ENCODE data around the gene CXCL14.

The CXCL14 gene

DNA sequence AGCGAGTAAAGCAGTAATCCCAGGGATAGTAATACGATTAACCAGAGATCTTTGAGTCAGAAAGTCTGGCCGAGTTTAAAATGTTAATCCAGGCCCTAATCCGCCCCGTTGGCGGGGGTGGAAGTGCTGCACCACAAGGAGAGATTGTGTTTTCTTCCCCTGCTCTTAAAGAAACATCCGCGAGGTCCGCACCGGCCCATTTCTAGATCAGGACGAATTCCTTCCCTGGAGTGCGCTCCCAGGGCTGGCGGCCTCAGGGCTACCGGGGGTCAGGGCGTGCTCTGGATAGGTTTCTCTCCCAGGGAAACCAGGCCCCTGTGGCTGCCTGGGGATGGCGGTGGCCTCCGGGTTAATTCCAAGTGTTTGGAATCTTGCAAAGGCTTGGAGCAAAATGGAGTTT lies 33.7 kb downstream of the CXCL14 start:
- WGBS, 2 experiments: 2% methylated on average over 17 of the region's 17 CpGs
- H3K4me1 ChIP-seq (ENCODE audit: control insufficient read depth, insufficient read depth, low read length): peaks cover 48% of the 10 kb centered on the region

DNA sequence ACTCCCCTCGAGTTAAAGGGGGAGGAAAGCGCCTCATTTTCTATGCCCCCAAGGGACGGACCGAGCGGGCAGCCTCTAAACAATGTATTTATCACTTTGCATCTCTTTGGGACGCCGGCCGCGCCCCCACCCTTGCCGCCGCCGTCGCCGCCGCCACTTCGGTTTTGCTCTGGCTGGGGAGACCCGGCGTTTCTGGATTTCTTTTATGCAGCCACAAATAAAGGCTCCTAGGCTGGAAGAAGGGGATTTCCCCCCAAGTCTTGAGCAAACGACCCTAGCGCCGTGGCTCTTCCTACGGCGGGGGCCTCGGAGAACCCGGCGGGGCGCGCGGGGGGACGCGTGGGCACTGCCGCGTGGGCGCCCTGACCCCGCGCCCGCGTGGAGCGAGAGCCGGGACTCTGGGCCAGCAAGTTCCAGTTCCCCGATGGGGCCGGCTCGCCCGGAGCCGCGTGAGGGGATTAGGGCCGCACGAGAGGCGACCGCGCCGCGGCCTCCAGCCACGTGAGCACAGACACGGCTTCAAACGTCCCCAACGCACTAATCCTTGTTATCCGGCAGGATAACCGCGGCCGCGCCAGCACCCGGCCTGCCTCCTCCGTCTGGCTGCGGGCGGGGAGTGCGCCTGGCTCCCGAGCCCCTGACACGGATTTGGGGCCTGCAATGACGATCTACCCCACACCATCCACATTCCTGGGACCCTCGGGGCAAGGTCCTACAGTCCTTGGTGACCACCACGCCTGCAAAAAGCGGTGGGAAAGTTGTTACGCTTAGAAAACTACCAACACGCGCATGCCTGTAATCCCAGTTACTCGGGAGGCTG lies 35.1 kb downstream of the CXCL14 start:
- Histone ChIP-seq H3K27me3 (ENCODE audit: control insufficient read depth, insufficient read depth, low read length, poor library complexity, severe bottlenecking) (peaks cover 100% of the 10 kb centered on the region), H3K36me3 (ENCODE audit: control insufficient read depth, insufficient read depth, low read length) (no peaks in the 10 kb centered on the region), H3K4me3 (ENCODE audit: insufficient read depth, low read depth, low read length) (peak overlapping the region; percentile 20), H3K9me3 (ENCODE audit: control insufficient read depth, low read length) (no peaks in the 10 kb centered on the region), H3K27ac (ENCODE audit: insufficient read depth, low read depth, low read length, poor library complexity, severe bottlenecking) (no peak overlapping the region), H3K4me1 (ENCODE audit: control insufficient read depth, insufficient read depth, low read length) (peaks cover 48% of the 10 kb centered on the region)
- WGBS, 2 experiments: 1% methylated on average over 77 of the region's 77 CpGs

More for the DNA sequence above, 33.7 kb downstream of the CXCL14 start:
- no peak overlapping the region for H3K4me3 ChIP-seq (ENCODE audit: insufficient read depth, low read depth, low read length)
- peaks cover 100% of the 10 kb centered on the region for H3K27me3 ChIP-seq (ENCODE audit: control insufficient read depth, insufficient read depth, low read length, poor library complexity, severe bottlenecking)
- H3K27ac ChIP-seq (ENCODE audit: insufficient read depth, low read depth, low read length, poor library complexity, severe bottlenecking): peak overlapping the region; percentile 62
- no peaks in the 10 kb centered on the region for H3K9me3 ChIP-seq (ENCODE audit: control insufficient read depth, low read length)
- no peaks in the 10 kb centered on the region for H3K36me3 ChIP-seq (ENCODE audit: control insufficient read depth, insufficient read depth, low read length)

DNA sequence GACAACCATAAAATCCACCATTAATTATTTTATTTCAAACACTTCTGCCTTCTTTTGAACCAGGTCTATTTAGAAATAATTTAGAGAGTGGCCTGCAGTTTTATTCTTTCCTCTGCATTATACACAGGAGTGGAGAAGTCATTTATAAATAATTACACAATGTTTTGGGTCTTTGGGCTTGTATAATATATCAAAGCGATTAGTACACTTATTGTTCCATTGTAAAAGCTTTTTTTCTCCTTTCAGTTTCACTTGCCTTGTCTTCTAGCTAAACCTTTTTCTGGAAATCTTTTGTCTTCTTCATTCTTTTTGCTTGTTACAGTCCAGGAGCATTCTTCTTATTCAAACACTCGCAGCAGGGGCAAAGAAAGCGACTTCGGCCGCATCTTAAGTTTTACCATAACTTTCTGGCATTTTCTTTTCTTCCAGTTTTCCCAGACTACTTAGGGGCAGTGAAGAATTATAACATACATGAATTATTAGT lies 35.7 kb downstream of the CXCL14 start:
- WGBS, 2 experiments: 0 to 1% methylated on average over 5 of the region's 5 CpGs
- Histone ChIP-seq H3K9me3 (ENCODE audit: control insufficient read depth, low read length) (no peaks in the 10 kb centered on the region), H3K27ac (ENCODE audit: insufficient read depth, low read depth, low read length, poor library complexity, severe bottlenecking) (no peak overlapping the region), H3K36me3 (ENCODE audit: control insufficient read depth, insufficient read depth, low read length) (no peaks in the 10 kb centered on the region), H3K4me3 (ENCODE audit: insufficient read depth, low read depth, low read length) (peak overlapping the region; percentile 20), H3K27me3 (ENCODE audit: control insufficient read depth, insufficient read depth, low read length, poor library complexity, severe bottlenecking) (peaks cover 100% of the 10 kb centered on the region), H3K4me1 (ENCODE audit: control insufficient read depth, insufficient read depth, low read length) (peaks cover 48% of the 10 kb centered on the region)

DNA sequence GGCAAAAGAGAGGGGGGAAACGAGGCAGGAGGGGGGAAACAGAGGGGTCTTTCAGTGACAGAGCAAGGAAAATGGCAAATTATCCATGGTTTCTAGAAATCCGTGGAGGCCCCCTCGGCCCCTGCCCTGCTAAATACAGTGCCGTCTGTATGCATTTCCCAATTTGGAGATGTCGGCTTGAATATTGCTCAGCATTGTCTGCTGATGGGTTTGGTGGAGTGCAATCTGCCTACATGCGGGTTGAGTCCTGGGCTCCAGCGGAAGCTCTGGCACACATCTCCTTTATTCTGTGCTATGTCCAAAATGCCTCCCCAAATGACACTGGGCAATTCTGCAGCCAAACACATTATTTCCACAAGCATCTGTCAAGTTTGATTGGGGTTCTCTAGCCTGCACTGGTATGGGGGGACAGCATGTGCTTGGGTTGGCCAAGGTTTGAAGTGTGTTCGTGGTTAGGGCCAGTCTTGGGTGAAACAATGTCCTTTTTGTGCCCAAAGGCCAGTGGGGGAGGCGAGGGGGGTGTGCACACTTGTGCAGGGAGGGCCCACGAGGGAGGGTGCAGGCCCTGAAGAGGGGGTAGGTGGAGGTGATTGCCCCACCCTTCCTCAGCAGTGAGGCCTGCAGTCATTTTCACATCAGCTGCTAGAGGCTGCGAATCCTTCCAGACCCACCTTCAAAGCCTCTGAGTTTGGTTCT lies 36.8 kb downstream of the CXCL14 start:
- no peak overlapping the region for H3K27ac ChIP-seq (ENCODE audit: insufficient read depth, low read depth, low read length, poor library complexity, severe bottlenecking)
- no peaks in the 10 kb centered on the region for H3K9me3 ChIP-seq (ENCODE audit: control insufficient read depth, low read length)
- H3K36me3 ChIP-seq (ENCODE audit: control insufficient read depth, insufficient read depth, low read length): no peaks in the 10 kb centered on the region
- H3K4me1 ChIP-seq (ENCODE audit: control insufficient read depth, insufficient read depth, low read length): peaks cover 48% of the 10 kb centered on the region
- WGBS, 2 experiments: 24 to 27% methylated on average over 11 of the region's 11 CpGs
- no peak overlapping the region for H3K4me3 ChIP-seq (ENCODE audit: insufficient read depth, low read depth, low read length)
- peaks cover 100% of the 10 kb centered on the region for H3K27me3 ChIP-seq (ENCODE audit: control insufficient read depth, insufficient read depth, low read length, poor library complexity, severe bottlenecking)

DNA sequence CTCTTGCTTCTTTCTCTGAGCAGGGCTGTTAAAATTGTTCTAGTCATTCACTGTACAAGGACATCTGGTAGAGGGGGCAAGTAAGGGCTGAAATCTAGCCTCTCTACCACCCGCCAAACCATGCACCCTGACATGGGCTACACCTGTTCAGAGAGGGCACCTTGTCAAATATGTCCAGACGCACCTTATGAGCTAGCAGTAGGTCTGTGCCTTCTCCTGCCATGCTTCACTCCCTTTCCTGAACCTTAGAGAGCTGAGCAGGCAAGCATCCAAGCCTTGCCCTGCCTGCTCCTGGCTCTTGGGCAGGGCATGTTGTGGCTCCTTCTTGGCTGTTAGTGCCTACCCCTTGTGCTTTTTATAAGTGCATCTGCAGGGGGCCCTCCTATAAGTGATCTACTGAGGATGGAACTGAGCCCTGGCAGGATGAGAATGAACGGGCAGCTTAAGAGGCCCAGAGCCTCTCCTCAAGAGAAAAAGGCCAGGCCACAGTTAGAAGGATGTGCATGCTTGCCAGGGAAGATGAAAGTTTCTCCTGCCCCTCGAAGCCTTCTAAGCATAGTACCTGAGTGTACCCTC lies 39.3 kb downstream of the CXCL14 start:
- no peaks in the 10 kb centered on the region for H3K9me3 ChIP-seq (ENCODE audit: control insufficient read depth, low read length)

DNA sequence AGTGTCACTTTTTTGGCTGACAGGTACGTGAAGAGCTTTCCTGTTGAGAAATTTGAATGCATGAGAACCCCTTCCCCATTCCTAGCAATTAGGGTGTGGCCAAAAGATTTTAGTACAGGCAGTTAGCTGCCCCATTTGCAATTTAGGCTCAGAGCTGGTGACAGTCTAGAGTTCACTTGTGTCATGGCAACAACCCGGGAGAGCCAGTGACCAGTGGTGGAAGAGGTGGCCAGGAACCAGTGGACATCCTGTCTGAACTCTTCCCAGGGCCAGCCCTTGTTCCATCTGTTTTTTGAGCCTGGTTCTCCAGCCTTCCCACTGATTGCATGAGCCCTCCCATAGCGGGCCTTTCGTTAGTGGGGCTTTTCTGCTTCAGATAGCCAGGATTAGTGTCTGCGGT lies 40.5 kb downstream of the CXCL14 start:
- no peaks in the 10 kb centered on the region for H3K9me3 ChIP-seq (ENCODE audit: control insufficient read depth, low read length)
- H3K27me3 ChIP-seq (ENCODE audit: control insufficient read depth, insufficient read depth, low read length, poor library complexity, severe bottlenecking): peaks cover 100% of the 10 kb centered on the region
- no peak overlapping the region for H3K4me3 ChIP-seq (ENCODE audit: insufficient read depth, low read depth, low read length)
- no peaks in the 10 kb centered on the region for H3K36me3 ChIP-seq (ENCODE audit: control insufficient read depth, insufficient read depth, low read length)
- peaks cover 30% of the 10 kb centered on the region for H3K4me1 ChIP-seq (ENCODE audit: control insufficient read depth, insufficient read depth, low read length)
- 85 to 93% methylated on average over 5 of the region's 5 CpGs for WGBS, 2 experiments
- H3K27ac ChIP-seq (ENCODE audit: insufficient read depth, low read depth, low read length, poor library complexity, severe bottlenecking): no peak overlapping the region

More for the DNA sequence above, 39.3 kb downstream of the CXCL14 start:
- peaks cover 100% of the 10 kb centered on the region for H3K27me3 ChIP-seq (ENCODE audit: control insufficient read depth, insufficient read depth, low read length, poor library complexity, severe bottlenecking)
- H3K27ac ChIP-seq (ENCODE audit: insufficient read depth, low read depth, low read length, poor library complexity, severe bottlenecking): no peak overlapping the region
- no peaks in the 10 kb centered on the region for H3K36me3 ChIP-seq (ENCODE audit: control insufficient read depth, insufficient read depth, low read length)
- H3K4me3 ChIP-seq (ENCODE audit: insufficient read depth, low read depth, low read length): no peak overlapping the region
- 65 to 66% methylated on average over 4 of the region's 4 CpGs for WGBS, 2 experiments
- H3K4me1 ChIP-seq (ENCODE audit: control insufficient read depth, insufficient read depth, low read length): peaks cover 30% of the 10 kb centered on the region

DNA sequence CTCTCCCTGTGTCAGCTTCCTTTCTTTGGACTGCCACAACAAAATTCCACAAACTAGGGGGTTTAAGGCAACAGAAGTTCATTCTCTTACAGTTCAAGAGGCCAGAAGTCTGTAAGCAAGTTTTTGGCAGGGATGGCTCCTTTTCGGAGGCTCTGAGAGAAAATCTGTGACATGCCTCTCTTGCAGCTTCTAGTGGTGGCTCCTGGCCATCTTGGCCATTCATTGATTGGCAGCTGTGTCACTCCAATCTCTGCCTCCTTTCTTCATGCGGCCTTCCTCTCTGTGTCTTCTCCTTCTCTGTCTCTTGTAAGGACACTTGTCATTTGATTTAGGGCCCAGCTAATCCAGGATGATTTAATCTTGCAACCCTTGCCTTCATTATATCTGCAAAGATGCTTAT lies 41.0 kb downstream of the CXCL14 start:
- Histone ChIP-seq H3K4me1 (ENCODE audit: control insufficient read depth, insufficient read depth, low read length) (peaks cover 29% of the 10 kb centered on the region), H3K9me3 (ENCODE audit: control insufficient read depth, low read length) (no peaks in the 10 kb centered on the region), H3K36me3 (ENCODE audit: control insufficient read depth, insufficient read depth, low read length) (no peaks in the 10 kb centered on the region), H3K27me3 (ENCODE audit: control insufficient read depth, insufficient read depth, low read length, poor library complexity, severe bottlenecking) (peaks cover 100% of the 10 kb centered on the region), H3K4me3 (ENCODE audit: insufficient read depth, low read depth, low read length) (no peak overlapping the region), H3K27ac (ENCODE audit: insufficient read depth, low read depth, low read length, poor library complexity, severe bottlenecking) (no peak overlapping the region)
- 77 to 81% methylated on average over 2 of the region's 2 CpGs for WGBS, 2 experiments

DNA sequence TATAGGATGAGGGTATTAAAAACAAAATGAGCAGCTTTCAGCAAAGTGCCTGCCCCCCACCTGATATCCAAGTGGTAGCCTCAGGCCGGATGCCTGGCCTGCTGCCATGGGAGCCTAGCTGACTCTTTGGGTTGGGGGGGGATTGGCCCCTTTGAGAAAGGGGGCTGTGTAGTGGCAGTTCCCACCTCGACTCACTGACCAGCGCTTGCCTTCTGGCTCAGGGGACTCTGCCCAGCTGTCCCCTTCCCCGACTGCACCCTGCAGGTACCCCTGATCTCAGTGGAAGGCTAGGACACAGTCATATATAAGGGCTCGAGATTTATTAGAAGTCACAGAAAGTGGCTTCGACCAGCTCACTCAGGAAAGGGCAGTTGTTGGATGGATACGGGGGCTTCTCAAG lies 41.5 kb downstream of the CXCL14 start:
- H3K27me3 ChIP-seq (ENCODE audit: control insufficient read depth, insufficient read depth, low read length, poor library complexity, severe bottlenecking): peaks cover 100% of the 10 kb centered on the region
- H3K9me3 ChIP-seq (ENCODE audit: control insufficient read depth, low read length): no peaks in the 10 kb centered on the region
- no peak overlapping the region for H3K27ac ChIP-seq (ENCODE audit: insufficient read depth, low read depth, low read length, poor library complexity, severe bottlenecking)
- no peak overlapping the region for H3K4me3 ChIP-seq (ENCODE audit: insufficient read depth, low read depth, low read length)
- WGBS, 2 experiments: 67 to 72% methylated on average over 7 of the region's 7 CpGs
- H3K36me3 ChIP-seq (ENCODE audit: control insufficient read depth, insufficient read depth, low read length): no peaks in the 10 kb centered on the region
- H3K4me1 ChIP-seq (ENCODE audit: control insufficient read depth, insufficient read depth, low read length): peaks cover 24% of the 10 kb centered on the region

DNA sequence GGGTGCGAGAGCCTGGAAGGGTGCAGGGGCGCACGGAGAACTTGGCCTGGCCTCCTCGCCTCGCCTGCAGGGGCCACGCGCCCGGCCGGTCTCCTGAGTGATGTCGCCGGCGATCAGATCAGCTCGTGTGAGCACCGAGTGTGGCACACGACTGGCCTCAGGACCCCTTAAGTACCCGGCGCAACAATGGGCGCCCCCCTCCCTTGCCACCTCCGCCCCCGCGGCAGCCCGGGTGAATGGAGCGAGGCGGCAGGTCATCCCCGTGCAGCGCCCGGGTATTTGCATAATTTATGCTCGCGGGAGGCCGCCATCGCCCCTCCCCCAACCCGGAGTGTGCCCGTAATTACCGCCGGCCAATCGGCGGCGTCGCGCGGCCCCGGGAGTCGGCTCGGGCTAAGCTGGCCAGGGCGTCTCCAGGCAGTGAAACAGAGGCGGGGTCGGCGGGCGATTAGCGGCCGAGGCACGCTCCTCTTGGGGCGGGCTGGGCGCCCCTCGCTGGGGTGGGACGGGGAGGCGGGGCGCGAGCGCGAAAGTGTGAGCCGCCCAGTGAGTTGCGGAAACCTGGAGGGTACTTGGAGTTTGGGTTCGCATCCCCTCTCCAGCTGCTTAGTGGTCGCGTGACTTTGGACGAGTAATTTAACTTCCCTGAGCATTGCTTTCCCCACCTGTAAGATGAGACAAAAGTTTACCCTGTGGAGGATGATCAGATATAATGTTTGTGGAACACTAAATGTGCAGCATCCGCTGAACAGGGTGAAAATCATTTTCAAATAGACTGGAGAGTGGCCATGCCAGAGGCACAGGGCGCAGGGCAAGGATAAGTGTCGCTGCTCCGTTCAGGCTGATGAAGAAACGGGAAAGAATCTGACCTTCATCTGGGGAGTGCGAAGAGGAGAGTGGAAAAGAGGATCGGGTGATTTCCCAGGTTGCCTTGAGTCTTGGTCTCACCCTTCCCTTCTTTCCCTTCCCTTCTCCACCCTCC lies 42.7 kb downstream of the CXCL14 start, which contains the start of gene NEUROG1:
Gene NEUROG1 (minus strand): TSS at position 145 of the 982 bp plus-strand sequence. CDS start 274 bp downstream, outside the sequence.
- Histone ChIP-seq H3K27ac (ENCODE audit: insufficient read depth, low read depth, low read length, poor library complexity, severe bottlenecking) (no peak within 1 kb of the TSS), H3K4me1 (ENCODE audit: control insufficient read depth, insufficient read depth, low read length) (peaks cover 22% of the 10 kb centered on the region), H3K27me3 (ENCODE audit: control insufficient read depth, insufficient read depth, low read length, poor library complexity, severe bottlenecking) (peaks cover 100% of the 10 kb centered on the region), H3K9me3 (ENCODE audit: control insufficient read depth, low read length) (no peaks in the 10 kb centered on the region), H3K36me3 (ENCODE audit: control insufficient read depth, insufficient read depth, low read length) (no peaks in the 10 kb centered on the region), H3K4me3 (ENCODE audit: insufficient read depth, low read depth, low read length) (peak within 1 kb of the TSS; percentile 4)
- WGBS, 2 experiments: 1% methylated on average over 73 to 74 of the region's 74 CpGs

Data from ectodermal cell (in vitro differentiated cells).